ENCODE results near the gene CHST11.

CHST11 gene

GRCh38 chr12:104457746-104458693, 1.3 kb downstream of the CHST11 start:
- Histone ChIP-seq H3K4me2 (peak overlapping the region; percentile 95), H3K4me1 (peaks cover 50% of the 10 kb centered on the region), H3K36me3 (no peaks in the 10 kb centered on the region), H3K27me3 (no peaks in the 10 kb centered on the region), H3K4me3 (peak overlapping the region; percentile 98), H4K20me1 (peaks cover 60% of the 10 kb centered on the region), H3K27ac (peak overlapping the region; percentile 96), H3K9me3 (no peaks in the 10 kb centered on the region), H3K9ac (peak overlapping the region; percentile 94)
- no peak for TF ChIP-seq Cebpa-rat (IDR thresholded peaks at IDR 0.05)

- Histone ChIP-seq H3K4me1 (peaks cover 58% of the 10 kb centered on the region), H3K27me3 (no peaks in the 10 kb centered on the region), H3K27ac (peak overlapping the region; percentile 96), H3K4me3 (peak overlapping the region; percentile 98), H3K9me3 (no peaks in the 10 kb centered on the region), H3K4me2 (peak overlapping the region; percentile 95), H3K36me3 (no peaks in the 10 kb centered on the region), H3K9ac (peak overlapping the region; percentile 94), H4K20me1 (peaks cover 68% of the 10 kb centered on the region)
- TF ChIP-seq Cebpa-rat (IDR thresholded peaks at IDR 0.05), result no peak
Observed at GRCh38 chr12:104458694-104459367, 2.1 kb downstream of the CHST11 start.

GRCh38 chr12:104459368-104459909, 2.7 kb downstream of the CHST11 start:
- H3K27ac ChIP-seq, result peak overlapping the region; percentile 96
- no peaks in the 10 kb centered on the region for H3K27me3 ChIP-seq
- no peak for TF ChIP-seq Cebpa-rat (IDR thresholded peaks at IDR 0.05)
- H3K4me2 ChIP-seq, result peak overlapping the region; percentile 95
- peak overlapping the region; percentile 94 for H3K9ac ChIP-seq
- H4K20me1 ChIP-seq, result peaks cover 74% of the 10 kb centered on the region
- peaks cover 64% of the 10 kb centered on the region for H3K4me1 ChIP-seq
- H3K9me3 ChIP-seq, result no peaks in the 10 kb centered on the region
- H3K4me3 ChIP-seq, result peak overlapping the region; percentile 98
- H3K36me3 ChIP-seq, result 0 out of 2 replicates have a peak, but pooled peaks cover 5% of the 10 kb centered on the region

GRCh38 chr12:104460041-104460719, 3.4 kb downstream of the CHST11 start:
- Histone ChIP-seq H3K27me3 (no peaks in the 10 kb centered on the region), H3K9me3 (no peaks in the 10 kb centered on the region), H3K4me2 (peak overlapping the region; percentile 95), H3K36me3 (peaks cover 11% of the 10 kb centered on the region; the same call in 1 of the 2 replicates), H4K20me1 (peaks cover 82% of the 10 kb centered on the region), H3K4me3 (peak overlapping the region; percentile 98), H3K27ac (peak overlapping the region; percentile 96), H3K9ac (peak overlapping the region; percentile 94), H3K4me1 (peaks cover 70% of the 10 kb centered on the region)
- no peak for TF ChIP-seq Cebpa-rat (IDR thresholded peaks at IDR 0.05)

- H3K4me2 ChIP-seq, result peak overlapping the region; percentile 95
- H3K4me3 ChIP-seq, result peak overlapping the region; percentile 98; the same call in 1 of the 2 replicates
- H3K36me3 ChIP-seq, result peaks cover 18% of the 10 kb centered on the region
- no peak for TF ChIP-seq Cebpa-rat (IDR thresholded peaks at IDR 0.05)
- H3K27ac ChIP-seq, result 0 out of 2 replicates have a peak overlapping the region, but pooled peaks have one; percentile 96
- H3K27me3 ChIP-seq, result no peaks in the 10 kb centered on the region
- H4K20me1 ChIP-seq, result peaks cover 91% of the 10 kb centered on the region
- no peaks in the 10 kb centered on the region for H3K9me3 ChIP-seq
- peaks cover 70% of the 10 kb centered on the region for H3K4me1 ChIP-seq
- peak overlapping the region; percentile 94; the same call in 1 of the 2 replicates for H3K9ac ChIP-seq
Observed at GRCh38 chr12:104460973-104461698, 4.4 kb downstream of the CHST11 start.

GRCh38 chr12:104462325-104462724, 5.6 kb downstream of the CHST11 start:
- H3K4me2 ChIP-seq, result peak overlapping the region; percentile 72
- H3K4me3 ChIP-seq, result no peak overlapping the region
- H3K36me3 ChIP-seq, result peaks cover 23% of the 10 kb centered on the region
- H3K27ac ChIP-seq, result 0 out of 2 replicates have a peak overlapping the region, but pooled peaks have one; percentile 28
- no peak overlapping the region for H3K9ac ChIP-seq
- peaks cover 97% of the 10 kb centered on the region for H4K20me1 ChIP-seq
- no peaks in the 10 kb centered on the region for H3K9me3 ChIP-seq
- peaks cover 80% of the 10 kb centered on the region for H3K4me1 ChIP-seq
- no peak for TF ChIP-seq Cebpa-rat (IDR thresholded peaks at IDR 0.05)
- H3K27me3 ChIP-seq, result no peaks in the 10 kb centered on the region

- Histone ChIP-seq H3K27ac (peak overlapping the region; percentile 28; the same call in 1 of the 2 replicates), H3K9ac (peak overlapping the region; percentile 49; the same call in 1 of the 2 replicates), H4K20me1 (peaks cover 98% of the 10 kb centered on the region), H3K36me3 (peaks cover 25% of the 10 kb centered on the region), H3K4me3 (no peak overlapping the region), H3K4me1 (peaks cover 86% of the 10 kb centered on the region), H3K9me3 (no peaks in the 10 kb centered on the region), H3K27me3 (no peaks in the 10 kb centered on the region), H3K4me2 (peak overlapping the region; percentile 72)
- no peak for TF ChIP-seq Cebpa-rat (IDR thresholded peaks at IDR 0.05)
Observed at GRCh38 chr12:104462931-104463339, 6.2 kb downstream of the CHST11 start.

- peak overlapping the region; percentile 49; the same call in 1 of the 2 replicates for H3K9ac ChIP-seq
- TF ChIP-seq Cebpa-rat (IDR thresholded peaks at IDR 0.05), result no peak
- peaks cover 29% of the 10 kb centered on the region for H3K36me3 ChIP-seq
- no peak overlapping the region for H3K4me3 ChIP-seq
- peaks cover 90% of the 10 kb centered on the region for H3K4me1 ChIP-seq
- H4K20me1 ChIP-seq, result peaks cover 98% of the 10 kb centered on the region
- H3K27ac ChIP-seq, result peak overlapping the region; percentile 28; the same call in 1 of the 2 replicates
- no peaks in the 10 kb centered on the region for H3K9me3 ChIP-seq
- H3K4me2 ChIP-seq, result peak overlapping the region; percentile 72
- H3K27me3 ChIP-seq, result no peaks in the 10 kb centered on the region
Observed at GRCh38 chr12:104463368-104463767, 6.6 kb downstream of the CHST11 start.
